ENCODE results near the gene CACNB2.

DNA sequence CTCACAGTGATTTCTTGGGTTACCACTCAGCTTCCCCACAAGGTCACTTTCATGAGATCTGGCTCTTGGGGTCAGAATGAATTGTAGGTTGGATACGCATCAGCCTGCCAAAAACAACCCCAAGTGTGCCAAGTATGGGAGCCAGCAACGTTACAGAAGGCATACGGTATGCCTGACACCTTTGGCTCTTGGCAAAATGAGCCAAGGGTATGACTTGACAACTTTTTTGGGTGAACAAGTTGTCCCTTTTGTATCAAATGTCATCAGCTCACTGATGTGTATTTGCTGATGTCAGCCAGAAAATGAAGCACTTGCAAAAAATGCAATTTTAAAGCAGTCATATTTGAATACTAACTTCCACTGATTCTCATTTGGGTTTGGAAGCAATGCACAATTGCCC, 168.4 kb downstream of the CACNB2 start:
- TF ChIP-seq GATA2 (IDR thresholded peaks at IDR 0.05; ENCODE audit: low read depth, low read length) = no peak
- no peak for TF ChIP-seq GATA3 (IDR thresholded peaks at IDR 0.05; ENCODE audit: low read depth, low read length)

Measured in SH-SY5Y (cell line).